ENCODE data around the gene SLC6A9.

The SLC6A9 gene

GRCh38 chr1:43984855-43985254 lies 46.4 kb downstream of the SLC6A9 start:
- TF ChIP-seq, protein P1, sequence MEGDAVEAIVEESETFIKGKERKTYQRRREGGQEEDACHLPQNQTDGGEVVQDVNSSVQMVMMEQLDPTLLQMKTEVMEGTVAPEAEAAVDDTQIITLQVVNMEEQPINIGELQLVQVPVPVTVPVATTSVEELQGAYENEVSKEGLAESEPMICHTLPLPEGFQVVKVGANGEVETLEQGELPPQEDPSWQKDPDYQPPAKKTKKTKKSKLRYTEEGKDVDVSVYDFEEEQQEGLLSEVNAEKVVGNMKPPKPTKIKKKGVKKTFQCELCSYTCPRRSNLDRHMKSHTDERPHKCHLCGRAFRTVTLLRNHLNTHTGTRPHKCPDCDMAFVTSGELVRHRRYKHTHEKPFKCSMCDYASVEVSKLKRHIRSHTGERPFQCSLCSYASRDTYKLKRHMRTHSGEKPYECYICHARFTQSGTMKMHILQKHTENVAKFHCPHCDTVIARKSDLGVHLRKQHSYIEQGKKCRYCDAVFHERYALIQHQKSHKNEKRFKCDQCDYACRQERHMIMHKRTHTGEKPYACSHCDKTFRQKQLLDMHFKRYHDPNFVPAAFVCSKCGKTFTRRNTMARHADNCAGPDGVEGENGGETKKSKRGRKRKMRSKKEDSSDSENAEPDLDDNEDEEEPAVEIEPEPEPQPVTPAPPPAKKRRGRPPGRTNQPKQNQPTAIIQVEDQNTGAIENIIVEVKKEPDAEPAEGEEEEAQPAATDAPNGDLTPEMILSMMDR (IDR thresholded peaks at IDR 0.05; ENCODE audit: borderline replicate concordance, insufficient read depth, low read depth, low read length): no peak
- H3K4me3 ChIP-seq (ENCODE audit: low read depth, low read length): no peak overlapping the region

DNA sequence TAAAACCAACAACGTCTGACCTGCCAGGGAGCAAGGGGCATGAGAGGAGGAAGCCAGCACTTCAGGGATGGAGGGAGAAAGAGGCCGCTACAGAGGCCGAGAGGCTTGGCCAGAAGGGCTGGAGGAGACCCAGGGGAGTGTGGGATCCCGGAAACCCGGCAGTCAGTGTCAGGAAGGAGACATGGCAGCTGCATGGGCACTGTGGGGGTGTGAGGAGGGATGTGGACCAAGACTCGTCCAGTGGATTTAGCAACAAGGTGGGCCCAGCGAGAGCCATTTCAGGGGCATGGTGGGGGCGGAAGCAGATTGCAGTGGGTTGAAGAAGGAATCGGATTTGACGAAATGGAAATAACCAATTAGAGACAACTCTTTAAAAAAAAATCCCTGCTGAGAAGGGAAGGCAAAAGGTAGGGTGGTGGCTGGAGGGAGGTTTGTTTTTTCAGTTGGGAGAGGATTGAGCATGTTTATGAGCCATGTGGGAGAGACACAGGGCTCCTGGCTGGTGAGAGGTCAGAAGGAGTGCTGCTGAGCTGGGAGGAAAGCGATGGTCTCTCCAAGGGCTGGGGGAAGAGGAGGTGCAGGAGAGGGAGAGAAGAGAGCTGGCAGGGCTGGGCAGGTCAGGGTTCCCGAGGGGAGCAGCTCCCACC lies 47.9 kb downstream of the SLC6A9 start:
- TF ChIP-seq, protein P1 (IDR thresholded peaks at IDR 0.05; ENCODE audit: borderline replicate concordance, insufficient read depth, low read depth, low read length): no peak
- no peak overlapping the region for H3K4me3 ChIP-seq (ENCODE audit: low read depth, low read length)

DNA sequence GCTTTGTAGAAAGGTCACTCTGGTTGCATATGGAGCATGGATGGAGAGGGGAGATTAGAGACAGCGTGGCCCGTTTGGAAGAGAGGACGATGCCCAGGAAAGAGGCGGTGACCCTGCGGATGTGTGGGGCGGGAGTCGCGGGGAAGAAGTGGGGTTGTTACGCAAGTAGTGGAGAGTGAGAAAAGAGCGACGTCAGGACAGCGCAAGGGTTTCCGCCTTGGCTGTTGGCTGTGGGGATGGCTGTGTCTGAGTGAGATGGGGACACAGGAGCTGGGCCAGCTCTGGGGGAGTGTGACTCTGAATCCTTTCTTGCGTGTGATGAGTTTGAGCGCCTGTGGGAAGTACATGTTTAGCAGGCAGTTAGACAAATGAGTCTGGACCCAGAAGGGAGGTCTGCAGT lies 48.5 kb downstream of the SLC6A9 start:
- TF ChIP-seq, protein P1 (IDR thresholded peaks at IDR 0.05; ENCODE audit: borderline replicate concordance, insufficient read depth, low read depth, low read length): no peak

GRCh38 chr1:43982241-43982640 lies 49.0 kb downstream of the SLC6A9 start:
- TF ChIP-seq, protein P1 (IDR thresholded peaks at IDR 0.05; ENCODE audit: borderline replicate concordance, insufficient read depth, low read depth, low read length): no peak
- H3K4me3 ChIP-seq (ENCODE audit: low read depth, low read length): no peak overlapping the region

More for the DNA sequence above, 48.5 kb downstream of the SLC6A9 start:
- H3K4me3 ChIP-seq (ENCODE audit: low read depth, low read length): no peak overlapping the region

DNA sequence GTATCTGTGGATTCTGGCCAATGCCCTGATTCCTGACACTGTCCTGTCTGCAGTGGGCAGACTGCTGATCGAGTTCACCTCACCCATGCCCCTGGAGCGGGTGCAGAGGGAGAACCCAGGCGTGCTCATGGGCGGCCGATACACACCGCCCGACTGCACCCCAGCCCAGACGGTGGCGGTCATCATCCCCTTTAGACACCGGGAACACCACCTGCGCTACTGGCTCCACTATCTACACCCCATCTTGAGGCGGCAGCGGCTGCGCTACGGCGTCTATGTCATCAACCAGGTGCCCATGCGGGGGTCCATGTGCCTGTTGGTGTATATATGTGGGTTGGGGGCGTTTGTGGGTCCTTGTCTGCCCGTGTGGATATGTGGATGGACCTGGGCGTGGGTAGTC lies 49.6 kb downstream of the SLC6A9 start:
- H3K4me3 ChIP-seq (ENCODE audit: low read depth, low read length): no peak overlapping the region
- TF ChIP-seq, protein P1 (IDR thresholded peaks at IDR 0.05; ENCODE audit: borderline replicate concordance, insufficient read depth, low read depth, low read length): no peak

DNA sequence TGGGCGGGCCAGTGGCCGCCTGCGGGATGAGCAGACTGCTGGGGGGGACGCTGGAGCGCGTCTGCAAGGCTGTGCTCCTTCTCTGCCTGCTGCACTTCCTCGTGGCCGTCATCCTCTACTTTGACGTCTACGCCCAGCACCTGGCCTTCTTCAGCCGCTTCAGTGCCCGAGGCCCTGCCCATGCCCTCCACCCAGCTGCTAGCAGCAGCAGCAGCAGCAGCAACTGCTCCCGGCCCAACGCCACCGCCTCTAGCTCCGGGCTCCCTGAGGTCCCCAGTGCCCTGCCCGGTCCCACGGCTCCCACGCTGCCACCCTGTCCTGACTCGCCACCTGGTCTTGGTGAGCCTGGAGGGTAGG lies 50.1 kb downstream of the SLC6A9 start:
- H3K4me3 ChIP-seq (ENCODE audit: low read depth, low read length): no peak overlapping the region

More for the DNA sequence above, 50.1 kb downstream of the SLC6A9 start:
- TF ChIP-seq, protein P1 (IDR thresholded peaks at IDR 0.05; ENCODE audit: borderline replicate concordance, insufficient read depth, low read depth, low read length): no peak

Measured in GM12875 (cell line).